GM19328 (cell line): Measurements from ENCODE around the gene CPEB4.

Experiments used
- ATAC-seq: cut with Tn5 transposase; IDR thresholded peaks from one replicate; pipeline ENCODE4 v1.9.1; 2021; ENCODE audit warnings: mild to moderate bottlenecking, moderate library complexity; ENCODE audit not compliant: unreplicated experiment

CPEB4 gene

DNA sequence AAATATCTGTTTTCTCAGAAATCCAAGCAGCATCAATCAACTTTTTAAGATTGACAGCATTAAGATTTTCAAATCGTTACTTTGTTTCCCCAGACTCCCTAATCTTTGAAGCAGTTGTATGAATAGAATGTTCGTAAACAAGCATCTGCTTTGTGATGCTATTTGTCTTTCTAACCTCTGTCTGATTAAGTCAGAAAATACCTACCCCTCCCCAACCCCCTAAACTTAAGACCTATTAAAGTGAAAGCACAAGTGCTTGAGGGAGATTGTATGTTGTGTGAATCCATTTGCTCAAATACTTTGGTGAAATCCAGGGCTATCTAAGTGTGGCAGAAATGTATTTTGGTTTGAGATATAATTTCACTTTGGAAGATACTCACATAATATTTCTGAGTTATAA is 53.0 kb downstream of the CPEB4 start:
- no peak for ATAC-seq

DNA sequence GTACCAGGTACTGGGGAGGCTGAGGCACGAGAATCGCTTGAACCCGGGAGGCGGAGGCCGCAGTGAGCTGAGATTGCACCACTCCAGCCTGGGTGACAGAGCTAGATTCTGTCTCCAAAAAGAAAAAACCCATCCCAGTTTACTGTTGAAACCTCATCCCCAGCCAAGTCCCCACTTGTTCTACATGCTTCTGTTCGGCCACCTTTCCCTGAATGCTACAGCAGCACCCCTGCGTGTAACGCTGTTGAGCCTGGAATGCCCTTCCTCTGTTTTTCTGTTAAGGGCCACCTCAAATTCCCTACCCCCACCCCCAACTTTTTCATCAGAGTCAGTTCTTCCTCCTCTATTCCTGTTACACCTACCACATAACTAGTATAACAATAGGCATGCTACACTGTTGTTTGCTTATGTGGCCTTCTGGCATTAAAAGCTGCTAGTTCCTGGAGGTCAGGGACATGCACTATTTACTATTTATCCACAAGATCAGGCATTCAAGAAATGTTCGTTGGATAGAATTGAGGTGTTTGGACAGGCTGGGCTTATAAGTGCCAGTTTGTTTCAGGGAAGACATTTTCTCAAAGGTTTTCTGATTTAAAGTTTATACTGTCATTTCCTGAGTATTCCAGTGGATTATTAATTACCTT is 53.7 kb downstream of the CPEB4 start:
- ATAC-seq = no peak

DNA sequence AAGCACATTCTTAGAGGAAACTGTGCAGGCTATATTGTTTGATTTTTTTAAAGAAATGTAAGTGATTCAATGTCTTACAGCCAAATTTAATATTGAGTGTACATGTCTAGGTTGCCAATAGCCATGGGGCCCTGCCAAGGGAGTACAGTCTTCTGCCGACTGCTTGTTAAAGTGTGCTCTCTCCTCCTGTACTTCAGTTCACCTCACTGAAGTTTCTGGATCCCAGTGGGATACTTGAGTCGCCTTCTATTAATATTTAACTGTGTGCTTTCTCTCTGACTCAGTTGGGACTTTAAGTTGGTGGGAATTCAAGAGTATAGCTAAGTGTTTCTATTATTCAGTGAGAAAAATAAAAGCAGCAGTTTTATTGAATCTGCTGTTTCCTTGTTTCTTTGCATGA is 56.4 kb downstream of the CPEB4 start:
- no peak for ATAC-seq

DNA sequence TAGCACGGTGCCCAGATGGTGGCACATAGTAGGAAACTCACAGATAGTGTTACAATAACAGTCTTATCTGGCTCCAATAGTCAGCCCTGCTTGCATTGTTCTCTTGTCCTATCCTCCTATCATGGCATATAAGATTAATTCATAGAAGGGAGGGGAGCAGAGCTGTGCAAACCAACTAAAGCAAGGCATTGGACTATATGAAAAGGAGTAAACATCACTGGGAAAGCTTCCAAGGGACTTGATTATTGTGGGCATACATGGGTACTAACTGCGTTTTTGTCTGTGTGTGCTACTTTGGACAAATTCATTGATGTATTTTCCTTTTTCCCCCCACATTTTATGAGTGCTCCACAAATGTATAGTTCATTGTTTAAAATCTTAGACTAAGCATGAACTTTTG is 57.0 kb downstream of the CPEB4 start:
- no peak for ATAC-seq

DNA sequence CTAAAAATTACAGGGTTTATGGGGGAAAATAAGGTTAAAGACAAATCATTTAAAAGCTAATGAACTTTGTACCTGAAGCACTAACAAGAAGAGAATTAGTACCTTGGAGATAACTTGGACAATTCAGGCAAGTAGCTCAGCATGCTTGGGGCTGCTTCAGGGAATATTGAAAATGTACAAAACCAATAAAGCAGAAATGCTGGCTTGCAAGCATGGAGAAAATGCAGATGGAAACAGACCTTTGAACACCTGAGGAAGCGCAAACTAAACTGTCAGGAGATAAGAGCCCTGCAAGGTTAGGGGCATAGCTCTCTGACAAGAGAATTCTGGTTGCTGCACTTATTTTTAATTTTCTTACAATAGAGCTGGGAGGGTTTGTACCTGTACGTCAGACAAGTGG is 58.2 kb downstream of the CPEB4 start:
- no peak for ATAC-seq

DNA sequence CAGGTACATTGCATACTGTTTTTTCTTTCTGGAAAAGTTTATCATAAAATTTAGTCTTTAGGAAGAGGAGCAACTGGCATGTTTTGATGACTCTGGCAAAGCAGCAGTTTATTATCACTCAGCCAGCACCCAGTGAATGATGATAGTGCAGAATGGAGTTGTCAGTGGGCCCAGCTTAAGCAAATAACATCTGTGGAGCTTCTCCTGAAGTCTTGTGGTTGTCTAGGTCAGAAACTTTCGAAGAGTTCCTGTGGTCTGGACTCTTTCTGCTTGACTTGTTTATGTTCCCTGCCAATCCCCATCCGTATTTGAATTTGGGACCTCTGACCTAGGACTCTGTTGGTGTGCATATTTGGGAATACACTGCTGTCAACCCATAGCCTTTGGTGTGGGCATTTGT is 62.7 kb downstream of the CPEB4 start:
- no peak for ATAC-seq

DNA sequence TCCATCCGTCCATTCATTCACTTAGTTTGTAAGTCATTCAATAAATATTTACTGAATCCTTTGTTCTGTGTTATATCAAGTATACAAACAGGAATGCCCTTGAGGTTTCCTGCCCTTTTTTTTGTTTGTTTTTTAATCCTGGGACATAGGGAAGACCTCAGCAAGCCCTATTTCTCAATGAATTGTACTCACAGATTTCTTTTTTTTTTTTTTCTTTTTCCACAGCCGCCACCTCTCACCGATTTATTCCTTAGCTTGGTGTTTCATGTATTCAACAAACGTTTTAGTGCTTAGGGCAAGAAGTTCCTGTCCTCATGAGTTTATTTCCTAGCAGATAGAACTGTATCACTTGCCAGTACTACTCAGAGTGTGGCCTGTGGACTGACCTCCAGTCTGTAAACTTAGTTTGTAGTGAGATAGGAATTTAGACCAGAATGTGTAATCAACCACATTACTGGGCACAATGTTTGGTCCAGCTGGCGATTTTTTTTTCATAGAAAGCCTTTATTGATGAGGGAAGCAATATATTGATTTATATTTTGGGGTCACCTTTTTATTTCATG is 65.5 kb downstream of the CPEB4 start:
- no peak for ATAC-seq

DNA sequence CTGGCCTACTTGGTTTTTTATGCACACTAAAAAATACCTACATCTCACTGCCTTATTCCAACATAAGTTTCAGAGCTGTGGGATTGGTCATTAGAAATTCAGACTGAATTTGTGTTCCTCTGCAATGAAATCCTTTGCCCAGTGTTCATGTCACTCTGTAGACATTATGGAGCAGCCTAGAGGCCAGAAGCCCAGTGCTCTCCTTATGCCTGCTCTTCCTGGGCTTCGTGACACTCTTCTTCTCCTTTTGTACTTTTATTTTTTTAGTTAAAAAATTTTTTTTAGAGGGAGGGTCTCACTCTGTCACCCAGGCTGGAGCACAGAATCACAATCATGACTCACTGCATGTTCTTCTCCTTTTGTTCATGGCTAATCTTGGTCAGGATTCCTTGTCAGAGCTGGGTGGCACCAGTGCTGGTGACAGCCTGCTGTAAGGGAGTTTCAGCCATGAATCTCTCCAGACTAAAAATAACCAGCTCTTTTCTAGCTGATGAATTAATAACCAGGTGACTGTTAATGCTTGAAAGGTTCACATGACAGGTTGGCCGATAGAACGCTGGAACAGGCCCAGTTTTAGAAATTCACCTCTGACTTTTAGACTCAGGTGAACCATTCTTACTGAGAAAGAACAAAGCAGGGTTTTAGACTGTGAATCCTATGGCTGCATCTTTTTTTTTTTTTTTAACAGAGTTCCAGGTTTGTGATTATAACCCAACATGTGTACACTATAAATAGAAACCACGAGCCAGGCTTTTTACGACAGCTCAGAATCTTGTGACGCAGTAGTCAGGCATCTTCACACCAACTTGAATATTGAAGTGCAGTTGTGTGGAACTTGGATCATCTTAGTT is 66.7 kb downstream of the CPEB4 start:
- ATAC-seq = no peak

DNA sequence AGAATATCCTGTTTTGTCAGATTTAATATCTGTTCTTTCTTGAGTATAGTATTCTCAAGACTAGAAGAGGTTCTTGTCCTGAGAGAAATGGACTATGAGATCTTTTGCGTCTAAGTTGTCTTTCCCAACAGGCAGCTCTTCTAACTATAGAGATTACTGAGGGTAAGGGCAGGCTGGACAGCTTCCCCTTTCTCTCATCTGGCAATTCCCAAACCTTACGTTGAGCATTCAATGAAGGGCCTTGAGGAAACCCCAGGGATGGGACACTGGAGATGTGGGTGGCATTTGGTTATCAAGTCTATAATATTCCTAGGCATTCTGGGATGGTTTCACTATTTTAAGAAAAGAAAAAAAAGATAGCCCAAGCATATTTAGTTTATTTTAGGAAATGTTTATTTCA is 72.8 kb downstream of the CPEB4 start:
- no peak for ATAC-seq

DNA sequence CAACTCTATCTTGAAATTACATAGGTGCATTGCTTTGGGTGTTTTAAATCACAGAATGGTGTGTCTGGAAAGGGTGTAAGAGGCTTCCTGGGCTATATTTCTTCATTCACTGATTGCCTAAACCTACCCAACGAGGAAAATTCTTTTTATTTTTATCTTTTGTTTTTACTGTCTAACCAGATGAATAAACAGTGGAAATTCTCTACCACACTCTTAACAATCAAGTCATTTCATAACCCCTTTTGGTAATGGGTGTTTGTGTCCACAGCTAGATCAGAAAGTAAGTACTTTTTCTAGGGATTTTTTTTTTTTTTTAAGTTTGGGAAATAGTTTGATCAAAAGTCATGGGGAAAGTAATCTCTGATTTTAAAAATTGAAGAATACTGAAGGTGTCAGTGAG is 73.3 kb downstream of the CPEB4 start:
- no peak for ATAC-seq

DNA sequence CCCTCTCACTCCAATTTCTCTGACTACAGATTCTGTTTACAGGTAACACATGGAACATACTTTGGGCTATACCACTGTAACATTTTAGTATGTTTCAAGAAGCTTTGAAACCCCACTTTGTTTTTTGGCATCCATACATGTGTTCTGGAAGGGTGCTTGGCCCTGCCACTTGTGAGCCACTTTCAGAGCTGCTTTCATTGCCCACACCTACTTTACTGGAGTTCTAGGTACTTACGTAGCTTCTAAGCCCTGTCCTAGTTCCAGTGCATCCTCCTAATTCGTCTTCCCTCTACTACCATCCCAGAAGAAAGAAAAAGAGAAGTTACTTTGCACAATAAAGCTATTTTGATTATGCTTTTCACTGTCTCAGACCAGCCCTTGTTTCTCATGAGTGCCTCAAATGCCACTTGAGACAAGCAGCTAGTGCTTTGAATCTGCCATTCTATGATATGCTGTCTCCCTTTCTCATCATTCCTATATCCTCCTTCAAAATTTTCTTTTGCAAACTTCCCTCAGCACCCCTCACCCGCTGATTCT is 74.4 kb downstream of the CPEB4 start:
- no peak for ATAC-seq

DNA sequence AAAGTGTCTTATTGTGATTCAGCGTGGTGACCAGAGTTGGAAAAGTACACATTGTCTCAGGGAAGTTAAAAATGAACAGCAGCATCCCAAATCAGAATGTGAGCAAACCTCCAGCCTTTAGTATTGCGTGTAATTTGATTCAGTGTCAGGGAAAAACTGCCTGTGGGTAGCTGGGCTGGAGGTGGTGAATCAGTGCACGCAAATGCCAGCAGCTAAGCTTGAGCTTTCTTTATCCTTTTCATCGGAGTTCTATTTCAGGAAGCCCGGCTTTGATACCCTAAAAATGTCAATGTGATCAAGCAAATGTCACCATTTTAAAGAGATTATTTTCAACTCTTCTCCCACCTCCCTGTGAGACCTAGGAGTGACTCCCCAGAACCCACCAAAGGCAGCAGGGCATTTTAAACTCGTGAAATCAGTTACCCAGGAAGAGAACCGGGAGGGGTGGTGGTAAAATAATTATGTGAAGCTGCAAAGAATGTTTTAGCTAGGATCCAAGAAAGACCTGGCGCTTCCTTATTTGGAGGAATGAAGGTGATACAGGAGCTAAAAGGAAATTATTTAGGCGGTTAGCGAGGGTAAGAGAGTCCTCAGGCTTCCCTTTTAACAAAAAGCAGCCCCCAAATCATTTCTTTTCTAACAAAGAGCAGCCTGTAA is 75.2 kb downstream of the CPEB4 start:
- no peak for ATAC-seq

DNA sequence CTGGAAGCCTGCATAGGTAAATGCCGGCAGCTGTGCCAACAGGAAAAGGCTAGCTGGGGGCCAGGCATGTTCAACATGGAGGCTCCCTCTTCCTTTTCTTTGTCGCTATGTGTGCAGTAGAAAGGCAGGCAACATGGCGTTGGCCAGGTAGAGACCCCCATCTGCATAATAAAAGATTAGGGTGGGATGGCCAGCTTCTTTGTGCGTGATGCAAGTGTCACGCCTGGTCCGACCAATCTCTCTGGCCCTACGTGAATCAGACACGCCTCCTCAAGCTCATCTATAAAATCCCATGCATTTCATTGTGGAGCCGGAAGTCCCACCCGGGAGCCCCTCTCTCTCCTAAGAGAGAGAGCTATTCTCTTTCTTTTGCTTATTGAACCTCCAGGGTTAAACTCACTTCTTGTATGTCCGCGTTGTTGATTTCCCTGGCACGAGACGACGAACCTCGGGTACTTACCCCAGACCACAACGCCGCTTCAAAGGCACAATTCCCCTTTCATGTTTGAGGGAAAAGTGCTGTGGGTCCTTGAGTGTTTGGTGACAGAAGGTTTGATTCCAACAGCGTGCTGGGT is 75.8 kb downstream of the CPEB4 start:
- no peak for ATAC-seq

DNA sequence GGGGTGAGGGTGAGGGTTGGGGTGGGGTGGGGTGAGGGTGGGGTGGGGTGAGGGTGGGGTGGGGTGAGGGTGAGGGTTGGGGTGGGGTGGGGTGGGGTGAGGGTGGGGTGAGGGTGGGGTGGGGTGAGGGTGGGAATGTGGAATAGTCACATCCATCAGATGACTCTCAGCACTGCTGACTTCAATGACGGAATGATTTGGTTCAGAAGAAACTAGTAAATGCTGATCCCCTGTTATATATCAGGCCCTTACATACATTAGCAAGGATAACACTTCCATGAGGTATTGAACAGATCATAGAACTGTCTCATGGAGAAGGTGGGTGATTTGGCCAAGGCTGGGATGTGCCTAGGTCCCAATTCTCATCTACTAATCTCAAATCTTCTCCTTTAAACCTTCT is 76.4 kb downstream of the CPEB4 start:
- no peak for ATAC-seq

DNA sequence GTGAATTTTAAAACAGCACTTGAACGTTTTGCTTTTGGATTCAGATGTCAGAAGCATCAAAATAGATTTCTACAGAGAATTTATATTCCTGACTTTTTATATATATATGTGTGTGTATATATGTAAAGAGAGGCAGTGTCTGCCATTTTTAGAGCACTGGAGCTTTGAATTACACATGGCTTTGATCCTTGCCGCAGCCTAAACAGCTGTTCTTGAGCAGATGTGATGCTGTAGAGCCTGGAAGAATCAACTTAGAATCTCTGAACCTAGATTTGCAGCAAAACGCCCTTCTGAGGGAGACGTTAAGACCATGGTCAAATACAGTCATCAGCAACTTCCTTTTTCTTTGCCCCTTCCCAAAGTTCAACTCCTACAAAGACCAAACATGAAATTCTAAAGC is 79.1 kb downstream of the CPEB4 start:
- ATAC-seq = no peak

DNA sequence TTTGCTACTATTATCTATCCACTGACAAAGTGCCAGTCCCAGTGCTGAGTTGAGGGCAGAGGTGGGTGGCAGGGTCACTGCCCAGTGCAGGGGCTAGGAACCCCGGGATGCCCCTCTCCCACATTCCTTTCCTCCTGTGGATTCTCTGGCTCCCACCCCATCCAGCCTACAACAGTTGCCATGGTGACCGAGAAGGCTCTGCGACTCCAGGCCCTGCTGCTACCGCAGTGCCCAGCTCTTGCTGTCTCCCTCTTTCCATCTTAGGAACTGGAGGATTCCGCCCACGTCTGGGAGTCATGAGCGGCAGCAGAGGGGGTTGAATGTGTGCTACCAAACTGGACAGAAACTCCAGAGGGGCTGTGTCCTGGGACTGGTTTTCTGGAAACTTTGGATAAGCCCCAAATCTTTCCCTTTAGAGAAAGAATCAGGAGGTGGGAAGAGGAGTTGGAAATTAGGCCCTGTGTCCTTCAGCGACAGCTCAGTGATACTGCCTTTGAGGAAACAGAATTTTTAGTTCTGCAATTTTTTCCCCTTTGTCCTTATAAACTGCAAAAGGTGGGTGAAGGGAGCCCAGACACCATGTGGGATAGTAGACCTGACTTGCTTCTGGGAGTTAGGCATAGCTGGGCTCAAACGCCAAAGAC is 80.1 kb downstream of the CPEB4 start:
- ATAC-seq = no peak

DNA sequence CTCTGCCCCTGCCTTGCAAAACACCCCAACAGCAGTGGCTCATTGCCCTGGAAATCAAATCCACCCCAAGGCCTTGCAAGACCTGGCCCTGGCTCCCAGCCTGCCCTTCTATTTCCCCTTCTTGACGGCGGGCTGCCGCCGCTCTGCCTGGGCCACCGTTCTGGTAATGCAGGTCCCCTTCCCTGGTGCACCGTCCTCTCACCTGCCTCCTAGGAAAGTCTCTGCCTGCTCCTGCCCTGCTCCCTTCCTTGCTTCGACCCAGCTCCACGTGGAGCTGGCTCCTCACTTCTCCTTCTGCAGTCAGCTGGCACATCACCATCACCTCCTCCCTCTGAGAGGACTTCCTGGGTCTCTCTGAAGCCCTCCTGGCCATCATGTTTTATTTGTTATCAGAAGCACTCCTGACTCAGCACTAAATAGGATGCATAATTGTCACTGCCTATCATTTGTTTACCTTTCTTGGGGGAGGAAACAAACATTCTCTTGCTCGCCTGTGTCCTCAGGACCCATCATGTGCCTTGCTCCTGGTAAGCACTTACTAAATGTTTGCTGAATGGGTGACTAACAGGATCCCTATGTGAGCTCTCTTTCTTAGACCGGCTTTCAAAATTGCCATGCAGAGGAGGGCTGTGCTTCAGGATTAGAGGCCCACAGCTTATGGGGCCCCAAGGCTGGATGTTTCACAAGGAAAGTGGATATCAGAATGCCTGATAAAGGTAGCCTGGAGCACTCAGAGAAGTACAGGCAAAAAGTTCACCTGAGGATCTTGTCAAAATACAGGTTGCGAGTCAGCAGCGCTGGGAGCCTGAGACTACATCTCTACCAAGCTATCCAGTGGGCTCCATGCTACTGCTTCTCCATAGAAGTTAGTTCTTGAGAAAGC is 81.3 kb downstream of the CPEB4 start:
- ATAC-seq = no peak

DNA sequence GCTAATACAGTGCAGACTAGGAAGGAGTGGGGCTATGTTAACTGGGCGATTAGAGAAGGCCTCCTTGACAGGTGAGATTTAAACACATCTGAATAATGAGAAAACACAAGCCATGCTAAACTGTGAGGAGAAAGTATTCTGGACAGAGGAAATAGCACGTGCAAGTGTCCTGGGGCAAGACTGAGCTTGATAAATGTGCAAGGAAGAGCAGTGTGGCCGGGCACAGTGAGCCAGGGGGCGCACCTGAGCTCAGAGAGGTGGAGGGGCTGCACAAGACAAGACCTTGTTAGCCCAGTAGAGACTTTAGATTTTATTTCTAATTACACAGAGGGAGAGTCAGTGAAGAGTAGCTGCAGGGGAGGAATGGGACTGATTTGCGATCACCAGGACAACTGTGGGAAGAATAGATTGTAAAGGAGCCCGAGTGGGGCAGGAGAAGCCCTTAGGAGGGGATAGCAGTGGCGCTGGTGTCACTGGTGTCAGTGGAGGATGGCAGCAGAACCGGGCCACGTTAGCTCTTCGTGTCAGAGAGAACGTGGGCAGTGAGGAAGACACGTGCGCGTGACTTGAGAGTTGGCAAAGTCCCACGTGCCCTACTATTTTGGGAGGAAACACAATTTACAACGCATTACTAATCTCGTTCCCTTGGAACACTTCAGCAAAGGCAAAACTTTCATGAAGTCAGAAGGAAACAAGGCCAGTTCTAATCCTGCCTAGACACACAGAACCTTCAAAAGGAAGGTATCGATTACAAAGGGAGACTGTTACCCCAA is 82.9 kb downstream of the CPEB4 start:
- no peak for ATAC-seq
